Heart left ventricle (tissue), 16 donors: ENCODE measurements around the gene CCDC78. TPM values are rescaled to one million over a fixed set of nuclear protein-coding genes. Genes with fewer than 3 reads are reported as not detected.

Experiments used
- ATAC-seq, 4 donors: fragments of 200-7000 bp; cut with Tn5 transposase; one replicate each; pipeline ENCODE4 v1.9.1; 2020 to 2022; ENCODE audit warnings: moderate library complexity in 4 of 4, mild to moderate bottlenecking in 3 of 4, moderate number of reproducible peaks in 1 of 4
- DNase-seq, 5 donors: peaks; one replicate each; pipeline ENCODE4 v3.0.0-alpha.2; 2020
- H3K27ac ChIP-seq, 12 donors: fragments of 200-600 bp; sonication (generic) in 4 of 12; one replicate each; pipeline versions ENCODE4 v1.5.0 to v1.8.0; 2016 to 2022; ENCODE audit warnings: mild to moderate bottlenecking in 2 of 12
- H3K27me3 ChIP-seq, 9 donors: fragments of 200-600 bp; sonication (generic) in 2 of 9; one replicate each; pipeline versions ENCODE4 v1.5.1 to v1.8.0; 2016 to 2022; ENCODE audit warnings: mild to moderate bottlenecking in 3 of 9
- H3K36me3 ChIP-seq, 9 donors: fragments of 200-600 bp; sonication (generic) in 2 of 9; one replicate each; pipeline versions ENCODE4 v1.5.0 to v1.8.0; 2018 to 2022; ENCODE audit warnings: mild to moderate bottlenecking in 2 of 9
- H3K4me1 ChIP-seq, 12 donors: fragments of 200-600 bp; sonication (generic) in 4 of 12; one replicate each; pipeline versions ENCODE4 v1.5.0 to v1.8.0; 2016 to 2022; ENCODE audit warnings: mild to moderate bottlenecking in 3 of 12
- H3K4me3 ChIP-seq, 12 donors: fragments of 200-600 bp; sonication (generic) in 4 of 12; one replicate each; pipeline versions ENCODE4 v1.5.0 to v1.8.0; 2017 to 2022; ENCODE audit warnings: mild to moderate bottlenecking in 9 of 12, moderate library complexity in 4 of 12
- H3K9me3 ChIP-seq, 12 donors: fragments of 200-600 bp; sonication (generic) in 4 of 12; one replicate each; pipeline versions ENCODE4 v1.5.0 to v1.8.0; 2016 to 2022; ENCODE audit warnings: mild to moderate bottlenecking in 1 of 12
- POLR2A ChIP-seq, 2 donors: fragments of 450-650 bp; IDR thresholded peaks; one replicate each; pipeline ENCODE4 v1.6.1; 2017; ENCODE audit warnings: antibody characterized with exemption in 2 of 2, mild to moderate bottlenecking in 2 of 2, moderate library complexity in 2 of 2
- WGBS, 4 donors: extraction: QIAGEN DNeasy Blood & Tissue Kit in 2 of 4; methylation state at CpG; one replicate each; pipeline versions ENCODE4 v1.1.5 to v1.1.7; 2013 to 2018; 5-methylcytosine and 5-hydroxymethylcytosine counted together
- intact Hi-C, 10 donors: fragments of 100-400 bp; cut with DNase I; formaldehyde crosslinking; loops; one replicate each; pipeline versions ENCODE4 v1.11.1 to v1.14.2; 2022
- polyA plus RNA-seq, 2 donors: library from polyadenylated mRNA; stranded (reverse); fragments of 200-250 nt; gene quantifications; one replicate each; pipeline ENCODE4 v1.2.3, GENCODE V29; 2013
- total RNA-seq, 9 donors: library from RNA; depleted of rRNA in 2 of 9; stranded (reverse); fragments of >200 nt in 2 of 9; fragmentation: NEBNext Ultra II Directional in 3 of 9; extraction: Animal tissue kit (Norgen Biotek cat#: 25700) in 3 of 9; gene quantifications; one replicate each; pipeline versions ENCODE4 v1.1.0 to v1.2.4, GENCODE V29; 2016 to 2023
- TF ChIP-seq, protein P1 (sequence below), 12 donors: fragments of 200-600 bp; sonication (generic) in 4 of 12; IDR thresholded peaks; one replicate each; pipeline versions ENCODE4 v1.5.0 to v1.8.0; 2018 to 2022; ENCODE audit warnings: antibody characterized with exemption in 12 of 12, mild to moderate bottlenecking in 5 of 12
- donor health status: ischemic (EF 13 %, LVEDD 7.1; RV severe dilation, severe dysfunction).
- donor health status: healthy with polysubstance abuse.
- donor health status: DM: no; HTN: yes; CAD: no.
- donor health status: DM: no; HTN: no; CAD: no.
- donor health status: ischemic (EF 25% LVEDD 6.9; RV normal size, moderate dysfunction).
- donor health status: ischemic (EF 25% LVEDD 5.7; RV mildly dilated, moderate dysfunction).
- donor health status: healthy.
- donor health status: DM: yes; HTN: yes; CAD: no.
- donor health status: ischemic (EF 35%, LVEDD 5.7; RV mildly dilated, moderate dysfunction).
- donor health status: nonischemic (EF 11% LVEDD 7.7; RV severe dilation, severe dysfunction).
- donor health status: DM: yes; HTN: yes; CAD: no.
- donor health status: PGD.
- donor health status: ischemic (EF 29% LVEDD 5.4; RV normal size, mild dysfunction).
- donor health status: nonischemic (EF 23%, LVEDD 6.1; RV moderate dilation, normal function).

The CCDC78 gene
- total and polyA plus RNA-seq, 11 donors: 0.35 to 1.3 (median 0.59) TPM; not detected in 3

DNA sequence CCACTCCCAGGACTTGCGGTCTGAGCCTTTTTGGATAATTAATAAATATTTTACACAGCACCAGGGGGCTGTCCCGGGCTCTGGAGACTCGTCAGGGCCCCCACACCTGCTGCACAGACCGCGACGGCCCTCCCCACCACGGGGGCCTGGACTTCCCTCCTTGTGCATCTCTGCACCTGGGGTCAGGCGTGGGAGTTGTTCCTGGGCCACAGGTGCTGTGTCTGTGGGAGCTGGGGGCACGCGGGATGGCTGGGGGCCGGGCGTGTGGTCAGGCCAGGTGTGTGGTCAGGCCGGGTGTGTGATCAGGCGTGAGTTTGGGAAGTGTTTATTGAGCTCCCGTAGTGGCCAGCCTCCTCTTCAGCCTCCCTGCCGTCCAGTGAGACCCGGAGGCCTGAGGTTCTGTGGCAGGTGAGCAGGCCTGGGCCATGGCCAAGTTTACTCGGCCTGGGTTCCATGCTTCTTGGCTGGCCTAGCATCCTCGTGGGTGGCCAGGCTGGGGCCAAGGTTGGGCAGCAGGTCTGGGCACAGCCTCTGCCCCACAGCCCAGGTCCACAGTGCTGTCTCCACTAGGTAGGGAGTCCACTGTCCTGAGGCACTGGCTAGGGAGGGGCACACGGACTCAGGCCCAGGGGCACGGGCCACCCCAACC is 47.9 kb downstream of the CCDC78 start:
- intact Hi-C loops: no loop called here
- no peaks in the 10 kb centered on the region for H3K27me3 ChIP-seq
- DNase-seq (no peak), ATAC-seq (no peak)
- no peak for TF ChIP-seq POLR2A (IDR thresholded peaks at IDR 0.05)
- TF ChIP-seq, protein P1, sequence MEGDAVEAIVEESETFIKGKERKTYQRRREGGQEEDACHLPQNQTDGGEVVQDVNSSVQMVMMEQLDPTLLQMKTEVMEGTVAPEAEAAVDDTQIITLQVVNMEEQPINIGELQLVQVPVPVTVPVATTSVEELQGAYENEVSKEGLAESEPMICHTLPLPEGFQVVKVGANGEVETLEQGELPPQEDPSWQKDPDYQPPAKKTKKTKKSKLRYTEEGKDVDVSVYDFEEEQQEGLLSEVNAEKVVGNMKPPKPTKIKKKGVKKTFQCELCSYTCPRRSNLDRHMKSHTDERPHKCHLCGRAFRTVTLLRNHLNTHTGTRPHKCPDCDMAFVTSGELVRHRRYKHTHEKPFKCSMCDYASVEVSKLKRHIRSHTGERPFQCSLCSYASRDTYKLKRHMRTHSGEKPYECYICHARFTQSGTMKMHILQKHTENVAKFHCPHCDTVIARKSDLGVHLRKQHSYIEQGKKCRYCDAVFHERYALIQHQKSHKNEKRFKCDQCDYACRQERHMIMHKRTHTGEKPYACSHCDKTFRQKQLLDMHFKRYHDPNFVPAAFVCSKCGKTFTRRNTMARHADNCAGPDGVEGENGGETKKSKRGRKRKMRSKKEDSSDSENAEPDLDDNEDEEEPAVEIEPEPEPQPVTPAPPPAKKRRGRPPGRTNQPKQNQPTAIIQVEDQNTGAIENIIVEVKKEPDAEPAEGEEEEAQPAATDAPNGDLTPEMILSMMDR (IDR thresholded peaks at IDR 0.05): no peak
- H3K4me1 ChIP-seq: peaks cover 7 to 62% (median 38%) of the 10 kb centered on the region in 12 donors
- WGBS, 4 donors: 76 to 89% (median 81%) methylated on average over 15 to 21 of the region's 21 CpGs
- peaks cover 0 to 30% (median 24%) of the 10 kb centered on the region in 9 donors for H3K36me3 ChIP-seq
- H3K9me3 ChIP-seq: no peaks in the 10 kb centered on the region
- no peak overlapping the region for H3K4me3 ChIP-seq
- peak overlapping the region in 1 of 12 donors; percentile 96 for H3K27ac ChIP-seq

DNA sequence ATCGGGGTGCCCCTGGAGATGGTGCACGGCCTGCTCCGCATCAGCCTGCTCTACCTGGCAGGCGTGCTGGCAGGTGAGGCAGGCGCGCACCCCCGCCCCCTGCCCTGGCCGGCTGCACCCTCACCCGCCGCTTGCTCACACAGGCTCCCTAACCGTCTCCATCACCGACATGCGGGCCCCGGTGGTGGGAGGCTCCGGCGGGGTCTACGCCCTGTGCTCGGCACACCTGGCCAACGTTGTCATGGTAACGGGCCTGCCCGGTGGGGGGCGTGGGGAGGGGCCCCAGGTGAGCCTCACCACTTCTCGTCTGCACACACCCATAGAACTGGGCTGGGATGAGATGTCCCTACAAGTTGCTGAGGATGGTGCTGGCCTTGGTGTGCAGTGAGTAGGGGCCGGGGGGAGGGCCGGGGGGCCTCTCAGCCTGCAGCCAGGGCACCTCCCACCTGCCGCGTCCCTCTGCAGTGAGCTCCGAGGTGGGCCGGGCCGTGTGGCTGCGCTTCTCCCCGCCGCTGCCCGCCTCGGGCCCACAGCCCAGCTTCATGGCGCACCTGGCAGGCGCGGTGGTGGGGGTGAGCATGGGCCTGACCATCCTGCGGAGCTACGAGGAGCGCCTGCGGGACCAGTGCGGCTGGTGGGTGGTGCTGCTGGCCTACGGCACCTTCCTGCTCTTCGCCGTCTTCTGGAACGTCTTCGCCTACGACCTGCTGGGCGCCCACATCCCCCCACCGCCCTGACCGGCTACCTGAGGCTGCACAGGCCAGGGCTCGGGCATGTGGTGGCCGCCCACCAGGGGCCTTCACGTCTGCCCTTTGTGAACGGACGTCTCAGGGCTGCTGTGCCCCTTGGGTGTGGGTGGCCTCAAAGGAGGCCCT is 48.7 kb downstream of the CCDC78 start:
- Histone ChIP-seq H3K9me3 (no peaks in the 10 kb centered on the region), H3K4me3 (no peak overlapping the region), H3K36me3 (peaks cover 0 to 30% (median 24%) of the 10 kb centered on the region in 9 donors), H3K27me3 (no peaks in the 10 kb centered on the region), H3K4me1 (peaks cover 3 to 54% (median 30%) of the 10 kb centered on the region in 12 donors), H3K27ac (no peak overlapping the region)
- 61 to 74% (median 67%) methylated on average over 30 to 57 of the region's 57 CpGs for WGBS, 4 donors
- intact Hi-C loops: no loop called here
- TF ChIP-seq, protein P1 (IDR thresholded peaks at IDR 0.05): no peak
- no peak for TF ChIP-seq POLR2A (IDR thresholded peaks at IDR 0.05)
- no peak for ATAC-seq
- no peak for DNase-seq

DNA sequence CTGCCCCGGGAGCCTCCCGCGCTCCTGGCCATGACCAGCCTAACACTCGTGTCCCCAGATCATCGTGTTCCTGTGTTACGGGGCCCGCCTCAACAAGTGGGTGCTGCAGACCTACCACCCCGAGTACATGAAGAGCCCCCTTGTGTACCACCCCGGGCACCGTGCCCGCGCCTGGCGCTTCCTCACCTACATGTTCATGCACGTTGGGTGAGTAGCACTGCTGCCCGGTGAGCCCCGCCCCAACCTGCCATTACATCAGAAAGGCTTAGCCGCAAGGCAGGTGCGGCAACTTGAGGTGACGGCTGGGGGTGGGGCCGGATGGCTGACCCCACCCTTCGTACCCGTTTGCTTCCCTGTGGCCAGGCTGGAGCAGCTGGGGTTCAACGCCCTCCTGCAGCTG is 49.3 kb downstream of the CCDC78 start:
- no peak for TF ChIP-seq POLR2A (IDR thresholded peaks at IDR 0.05)
- TF ChIP-seq, protein P1 (IDR thresholded peaks at IDR 0.05): no peak
- Histone ChIP-seq H3K27ac (no peak overlapping the region), H3K4me1 (peaks cover 3 to 48% (median 26%) of the 10 kb centered on the region in 12 donors), H3K9me3 (no peaks in the 10 kb centered on the region), H3K27me3 (no peaks in the 10 kb centered on the region), H3K4me3 (no peak overlapping the region), H3K36me3 (peaks cover 0 to 30% (median 24%) of the 10 kb centered on the region in 9 donors)
- 71 to 86% (median 82%) methylated on average over 16 to 23 of the region's 23 CpGs for whole genome bisulfite sequencing, 4 donors
- DNase-seq: no peak
- ATAC-seq: no peak
- intact Hi-C loops: no loop called here

DNA sequence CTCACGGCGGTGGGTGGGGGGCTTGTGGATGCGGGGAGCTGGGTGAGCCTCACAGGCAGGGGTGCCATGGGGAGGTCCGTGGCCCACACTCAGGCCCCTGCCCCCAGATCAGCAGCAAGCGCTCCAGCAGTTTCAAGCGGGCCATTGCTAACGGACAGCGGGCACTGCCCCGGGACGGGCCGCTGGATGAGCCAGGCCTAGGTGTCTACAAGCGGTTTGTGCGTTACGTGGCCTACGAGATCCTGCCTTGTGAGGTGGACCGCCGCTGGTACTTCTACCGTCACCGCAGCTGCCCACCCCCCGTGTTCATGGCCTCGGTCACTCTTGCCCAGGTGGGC is 49.7 kb downstream of the CCDC78 start:
- intact Hi-C loops: no loop called here

More for the DNA sequence above, 49.7 kb downstream of the CCDC78 start:
- Histone ChIP-seq H3K36me3 (peaks cover 0 to 30% (median 24%) of the 10 kb centered on the region in 9 donors), H3K4me1 (peaks cover 3 to 44% (median 23%) of the 10 kb centered on the region in 12 donors), H3K9me3 (no peaks in the 10 kb centered on the region), H3K27me3 (no peaks in the 10 kb centered on the region), H3K27ac (no peak overlapping the region), H3K4me3 (no peak overlapping the region)
- WGBS, 4 donors: 90 to 96% (median 93%) methylated on average over 21 of the region's 21 CpGs
- ATAC-seq (no peak), DNase-seq (no peak)
- TF ChIP-seq, protein P1 (IDR thresholded peaks at IDR 0.05): no peak
- TF ChIP-seq POLR2A (IDR thresholded peaks at IDR 0.05): no peak
